ENCODE data around the gene FUCA1.

GRCh38 chr1:23869051-23869450 lies 961 bp upstream of the FUCA1 start:
- TF ChIP-seq, protein P1, sequence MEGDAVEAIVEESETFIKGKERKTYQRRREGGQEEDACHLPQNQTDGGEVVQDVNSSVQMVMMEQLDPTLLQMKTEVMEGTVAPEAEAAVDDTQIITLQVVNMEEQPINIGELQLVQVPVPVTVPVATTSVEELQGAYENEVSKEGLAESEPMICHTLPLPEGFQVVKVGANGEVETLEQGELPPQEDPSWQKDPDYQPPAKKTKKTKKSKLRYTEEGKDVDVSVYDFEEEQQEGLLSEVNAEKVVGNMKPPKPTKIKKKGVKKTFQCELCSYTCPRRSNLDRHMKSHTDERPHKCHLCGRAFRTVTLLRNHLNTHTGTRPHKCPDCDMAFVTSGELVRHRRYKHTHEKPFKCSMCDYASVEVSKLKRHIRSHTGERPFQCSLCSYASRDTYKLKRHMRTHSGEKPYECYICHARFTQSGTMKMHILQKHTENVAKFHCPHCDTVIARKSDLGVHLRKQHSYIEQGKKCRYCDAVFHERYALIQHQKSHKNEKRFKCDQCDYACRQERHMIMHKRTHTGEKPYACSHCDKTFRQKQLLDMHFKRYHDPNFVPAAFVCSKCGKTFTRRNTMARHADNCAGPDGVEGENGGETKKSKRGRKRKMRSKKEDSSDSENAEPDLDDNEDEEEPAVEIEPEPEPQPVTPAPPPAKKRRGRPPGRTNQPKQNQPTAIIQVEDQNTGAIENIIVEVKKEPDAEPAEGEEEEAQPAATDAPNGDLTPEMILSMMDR (IDR thresholded peaks at IDR 0.05), result no peak
- no peak for TF ChIP-seq POLR2A (IDR thresholded peaks at IDR 0.05)
